Right cardiac atrium (tissue), 5 donors: Measurements from ENCODE around the gene CD4. TPM values are rescaled to one million over a fixed set of nuclear protein-coding genes. Genes with fewer than 3 reads are reported as not detected.

Source experiments
- ATAC-seq, 2 donors: fragments of 200-7000 bp; cut with Tn5 transposase; one replicate each; pipeline versions ENCODE4 v1.8.0 to v1.9.1; 2020; ENCODE audit warnings: moderate library complexity in 2 of 2, mild to moderate bottlenecking in 1 of 2
- DNase-seq, 3 donors: peaks; one replicate each; pipeline ENCODE4 v3.0.0-alpha.2; 2020
- H3K27ac ChIP-seq: one replicate; pipeline ENCODE4 v1.5.1; 2013; ENCODE audit warnings: mild to moderate bottlenecking, low read length, control low read depth, moderate library complexity
- H3K27me3 ChIP-seq: one replicate; pipeline ENCODE4 v1.6.1; 2013; ENCODE audit not compliant: control insufficient read depth, insufficient read depth
- H3K4me1 ChIP-seq: one replicate; pipeline ENCODE4 v1.6.1; 2013; ENCODE audit warnings: low read length; ENCODE audit not compliant: control insufficient read depth, insufficient read depth
- H3K4me3 ChIP-seq: one replicate; pipeline ENCODE4 v1.5.1; 2013; ENCODE audit warnings: low read length, control low read depth
- H3K9me3 ChIP-seq: one replicate; pipeline ENCODE4 v1.6.1; 2013; ENCODE audit warnings: low read length; ENCODE audit not compliant: control insufficient read depth
- WGBS: extraction: QIAGEN DNeasy Blood & Tissue Kit; methylation state at CpG from one replicate; pipeline ENCODE4 v1.1.7; 2013; 5-methylcytosine and 5-hydroxymethylcytosine counted together
- intact Hi-C, 4 donors: fragments of 100-400 bp; cut with DNase I; formaldehyde crosslinking; loops; one replicate each; pipeline versions ENCODE4 v1.11.0 to v1.14.0; 2022 to 2023
- polyA plus RNA-seq: library from polyadenylated mRNA; stranded (reverse); fragments of 200-250 nt; gene quantifications from one replicate; pipeline ENCODE4 v1.2.3, GENCODE V29; 2013
- total RNA-seq, 4 donors: library from RNA; stranded (reverse); fragmentation: NEBNext Ultra II Directional; extraction: Animal tissue kit (Norgen Biotek cat#: 25700); gene quantifications; one replicate each; pipeline ENCODE4 v1.2.1, GENCODE V29; 2021
- donor health status: healthy with polysubstance abuse.
- donor health status: DM: no; HTN: yes; CAD: no.
- donor health status: DM: no; HTN: no; CAD: no.
- donor health status: DM: no; HTN: yes; CAD: no; lungs with severe emphysema.
- donor health status: DM: yes; HTN: yes; CAD: no.

The CD4 gene
- total and polyA plus RNA-seq, 5 donors, result 2.5 to 15.4 (median 12.8) TPM

DNA sequence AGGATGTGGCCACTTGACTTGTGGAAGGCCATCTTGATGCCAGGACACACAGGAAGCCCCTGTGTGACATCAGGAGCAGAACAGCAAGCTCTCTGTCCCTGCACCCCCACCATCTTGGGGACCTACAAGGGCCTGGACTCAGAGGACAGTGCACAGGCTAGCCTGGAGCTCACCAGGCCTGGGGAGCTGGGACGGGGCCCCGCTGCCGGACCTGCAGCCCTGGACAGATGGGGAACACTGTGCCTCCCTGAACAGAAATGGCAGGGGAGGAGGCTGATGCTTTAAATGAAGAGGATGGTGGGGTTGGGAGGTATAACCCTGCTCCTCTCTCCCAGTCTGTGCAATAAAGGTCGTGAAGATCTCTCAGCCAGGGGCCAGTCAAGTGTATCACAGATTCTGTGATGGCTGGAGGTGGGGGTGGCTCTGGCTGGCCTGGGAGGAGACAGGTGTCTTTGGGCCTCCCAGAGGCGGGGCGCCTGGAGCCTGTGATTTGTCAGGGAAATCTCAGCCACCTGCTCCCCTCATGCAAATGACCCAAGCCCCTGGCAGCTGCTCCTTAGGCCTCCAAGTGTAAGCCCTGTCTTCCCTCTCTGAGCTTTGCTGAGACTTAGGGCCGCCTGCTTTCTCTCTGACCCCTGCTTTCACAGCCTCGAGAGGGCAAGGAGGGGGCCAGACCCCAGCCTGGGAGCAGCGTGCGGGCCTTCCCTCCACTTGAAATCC, 50.3 kb downstream of the CD4 start:
- Histone ChIP-seq H3K4me3 (no peak overlapping the region), H3K4me1 (no peaks in the 10 kb centered on the region), H3K9me3 (no peaks in the 10 kb centered on the region), H3K27me3 (no peaks in the 10 kb centered on the region), H3K27ac (no peak overlapping the region)
- ATAC-seq, result no peak
- WGBS, result 75% methylated on average over 10 of the region's 10 CpGs
- DNase-seq, result peak in 1 of 3 donors; percentile 30
- intact Hi-C loops, result no loop called here

GRCh38 chr12:6840330-6840729, 51.0 kb downstream of the CD4 start:
- no peak overlapping the region for H3K4me3 ChIP-seq
- H3K27me3 ChIP-seq, result no peaks in the 10 kb centered on the region
- no peak overlapping the region for H3K27ac ChIP-seq
- ATAC-seq (no peak), DNase-seq (peak in 1 of 3 donors; percentile 28)
- WGBS, result 35% methylated on average over 1 of the region's 1 CpG
- no peaks in the 10 kb centered on the region for H3K4me1 ChIP-seq
- H3K9me3 ChIP-seq, result no peaks in the 10 kb centered on the region
- intact Hi-C loops, result no loop called here

- no peak within 1 kb of the TSS for H3K27ac ChIP-seq
- no peaks in the 10 kb centered on the region for H3K9me3 ChIP-seq
- intact Hi-C loops, result no loop called here
- DNase-seq (peak in 2 of 3 donors; percentile 72 to 77), ATAC-seq (peak in 1 of 2 donors; percentile 23)
- no peaks in the 10 kb centered on the region for H3K4me1 ChIP-seq
- WGBS, result 60% methylated on average over 24 of the region's 24 CpGs
- no peak within 1 kb of the TSS for H3K4me3 ChIP-seq
- no peaks in the 10 kb centered on the region for H3K27me3 ChIP-seq
Measured at GRCh38 chr12:6840761-6841515, 51.6 kb downstream of the CD4 start, which contains the start of gene GNB3. TSS of gene GNB3 (plus strand) at chr12:6840925. CDS start at chr12:6841288, 363 bp downstream.

GRCh38 chr12:6842075-6842474, 52.7 kb downstream of the CD4 start:
- Histone ChIP-seq H3K27me3 (no peaks in the 10 kb centered on the region), H3K4me1 (no peaks in the 10 kb centered on the region), H3K4me3 (no peak overlapping the region), H3K27ac (no peak overlapping the region), H3K9me3 (no peaks in the 10 kb centered on the region)
- intact Hi-C loops, result no loop called here
- DNase-seq (no peak), ATAC-seq (no peak)
- 91% methylated on average over 4 of the region's 4 CpGs for WGBS

- peak in 1 of 3 donors; percentile 48 for DNase-seq
- Histone ChIP-seq H3K27me3 (no peaks in the 10 kb centered on the region), H3K4me1 (no peaks in the 10 kb centered on the region), H3K4me3 (no peak overlapping the region), H3K27ac (no peak overlapping the region), H3K9me3 (no peaks in the 10 kb centered on the region)
- intact Hi-C loops, result no loop called here
- ATAC-seq, result no peak
- 70% methylated on average over 16 of the region's 16 CpGs for WGBS
Measured at GRCh38 chr12:6843118-6843902, 54.0 kb downstream of the CD4 start.

GRCh38 chr12:6845395-6845794, 56.1 kb downstream of the CD4 start:
- 89% methylated on average over 17 of the region's 17 CpGs for WGBS
- DNase-seq, result peak in 1 of 3 donors; percentile 10
- intact Hi-C loops, result no loop called here
- Histone ChIP-seq H3K9me3 (no peaks in the 10 kb centered on the region), H3K4me1 (no peaks in the 10 kb centered on the region), H3K27ac (no peak overlapping the region), H3K4me3 (no peak overlapping the region), H3K27me3 (no peaks in the 10 kb centered on the region)
- ATAC-seq, result no peak

- WGBS, result 86% methylated on average over 7 of the region's 7 CpGs
- DNase-seq, result no peak
Measured at GRCh38 chr12:6846316-6846869, 57.1 kb downstream of the CD4 start.

GRCh38 chr12:6847676-6848075, 58.3 kb downstream of the CD4 start:
- intact Hi-C loops, result no loop called here

More at GRCh38 chr12:6846316-6846869, 57.1 kb downstream of the CD4 start:
- no peak overlapping the region for H3K27ac ChIP-seq
- H3K4me3 ChIP-seq, result no peak overlapping the region
- intact Hi-C loops, result no loop called here
- no peak for ATAC-seq
- H3K9me3 ChIP-seq, result no peaks in the 10 kb centered on the region
- no peaks in the 10 kb centered on the region for H3K4me1 ChIP-seq
- no peaks in the 10 kb centered on the region for H3K27me3 ChIP-seq

GRCh38 chr12:6849427-6849826, 60.1 kb downstream of the CD4 start:
- WGBS, result 87% methylated on average over 2 of the region's 2 CpGs
- intact Hi-C loops, result no loop called here
- H3K4me1 ChIP-seq, result no peaks in the 10 kb centered on the region

More at GRCh38 chr12:6847676-6848075, 58.3 kb downstream of the CD4 start:
- H3K27me3 ChIP-seq, result no peaks in the 10 kb centered on the region
- no peaks in the 10 kb centered on the region for H3K4me1 ChIP-seq
- no peak for DNase-seq
- 97% methylated on average over 2 of the region's 2 CpGs for WGBS
- H3K27ac ChIP-seq, result no peak overlapping the region
- no peak for ATAC-seq
- no peak overlapping the region for H3K4me3 ChIP-seq
- H3K9me3 ChIP-seq, result no peaks in the 10 kb centered on the region

DNA sequence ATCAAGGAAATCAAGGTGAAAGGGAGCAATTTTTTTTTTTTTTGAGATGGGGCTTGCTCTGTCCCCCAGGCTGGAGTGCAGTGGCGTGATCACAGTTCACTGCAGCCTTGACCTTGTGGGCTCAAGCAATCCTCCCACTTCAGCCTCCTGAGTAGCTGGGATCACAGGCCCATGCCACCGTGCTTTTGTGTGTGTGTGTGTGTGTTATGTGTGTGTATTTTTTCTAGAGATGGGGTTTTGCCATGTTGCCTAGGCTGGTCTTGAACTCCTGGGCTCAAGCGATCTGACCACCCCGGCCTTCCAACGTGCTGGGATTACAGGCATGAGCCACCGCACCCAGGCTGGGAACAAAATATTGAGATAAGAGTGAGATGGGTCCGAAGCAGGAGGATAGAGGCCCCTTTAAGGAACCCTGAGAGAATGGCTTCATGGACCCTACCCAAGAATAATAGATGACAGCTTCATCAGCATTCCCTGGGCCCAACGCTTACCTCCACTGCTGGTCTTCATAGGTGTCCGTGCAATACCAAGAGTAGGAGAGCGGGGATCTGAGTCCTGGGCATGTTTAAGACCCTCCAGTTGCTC, 60.7 kb downstream of the CD4 start:
- Histone ChIP-seq H3K9me3 (no peaks in the 10 kb centered on the region), H3K4me1 (no peaks in the 10 kb centered on the region), H3K4me3 (no peak overlapping the region), H3K27ac (no peak overlapping the region), H3K27me3 (no peaks in the 10 kb centered on the region)
- no peak for DNase-seq
- WGBS, result 72% methylated on average over 10 of the region's 10 CpGs
- no peak for ATAC-seq
- intact Hi-C loops, result no loop called here

More at GRCh38 chr12:6849427-6849826, 60.1 kb downstream of the CD4 start:
- ATAC-seq, result no peak
- Histone ChIP-seq H3K27ac (no peak overlapping the region), H3K9me3 (no peaks in the 10 kb centered on the region), H3K4me3 (no peak overlapping the region), H3K27me3 (no peaks in the 10 kb centered on the region)
- peak in 1 of 3 donors; percentile 11 for DNase-seq
